Thymus (tissue), 11 donors: Measurements from ENCODE around the gene C12orf43. TPM values are rescaled to one million over a fixed set of nuclear protein-coding genes. Genes with fewer than 3 reads are reported as not detected.

Experiments used
- DNase-seq, 9 donors: peaks; one replicate each; pipeline ENCODE4 v3.0.0-alpha.2; 2013; ENCODE audit warnings: low spot score in 9 of 9, low read depth in 6 of 9, missing footprints in 1 of 9
- H3K27ac ChIP-seq, 2 donors: one replicate each; pipeline ENCODE4 v1.5.1; 2013; ENCODE audit warnings: control low read depth in 1 of 2, low read depth in 1 of 2, low read length in 1 of 2, mild to moderate bottlenecking in 1 of 2, moderate library complexity in 1 of 2
- H3K27me3 ChIP-seq, 2 donors: one replicate each; pipeline ENCODE4 v1.5.1; 2013; ENCODE audit warnings: low read length in 1 of 2; ENCODE audit not compliant: control insufficient read depth in 2 of 2, insufficient read depth in 1 of 2
- H3K36me3 ChIP-seq, 2 donors: one replicate each; pipeline ENCODE4 v1.5.1; 2013; ENCODE audit warnings: low read length in 1 of 2, mild to moderate bottlenecking in 1 of 2, moderate library complexity in 1 of 2; ENCODE audit not compliant: control insufficient read depth in 2 of 2, insufficient read depth in 2 of 2
- H3K4me1 ChIP-seq, 2 donors: one replicate each; pipeline ENCODE4 v1.5.1; 2013; ENCODE audit warnings: low read length in 2 of 2; ENCODE audit not compliant: control insufficient read depth in 2 of 2, insufficient read depth in 2 of 2
- H3K4me3 ChIP-seq, 2 donors: one replicate each; pipeline ENCODE4 v1.5.1; 2013; ENCODE audit warnings: low read length in 2 of 2, control low read depth in 1 of 2, mild to moderate bottlenecking in 1 of 2
- H3K9me3 ChIP-seq, 2 donors: one replicate each; pipeline ENCODE4 v1.5.1; 2013; ENCODE audit warnings: low read length in 1 of 2, mild to moderate bottlenecking in 1 of 2; ENCODE audit not compliant: control insufficient read depth in 2 of 2, insufficient read depth in 1 of 2
- WGBS: extraction: QIAGEN DNeasy Blood & Tissue Kit; methylation state at CpG from one replicate; pipeline ENCODE4 v1.1.7; 2013; 5-methylcytosine and 5-hydroxymethylcytosine counted together
- polyA plus RNA-seq: library from polyadenylated mRNA; stranded (reverse); fragments of 200-250 nt; gene quantifications from one replicate; pipeline ENCODE4 v1.2.3, GENCODE V29; 2013
- total RNA-seq: library from RNA; stranded (reverse); fragments of 120-200 nt; gene quantifications from one replicate; pipeline ENCODE4 v1.2.4, GENCODE V29; 2013
- donor health status: healthy.

The C12orf43 gene
- total and polyA plus RNA-seq, 2 donors, result 10.1 to 10.3 TPM

DNA sequence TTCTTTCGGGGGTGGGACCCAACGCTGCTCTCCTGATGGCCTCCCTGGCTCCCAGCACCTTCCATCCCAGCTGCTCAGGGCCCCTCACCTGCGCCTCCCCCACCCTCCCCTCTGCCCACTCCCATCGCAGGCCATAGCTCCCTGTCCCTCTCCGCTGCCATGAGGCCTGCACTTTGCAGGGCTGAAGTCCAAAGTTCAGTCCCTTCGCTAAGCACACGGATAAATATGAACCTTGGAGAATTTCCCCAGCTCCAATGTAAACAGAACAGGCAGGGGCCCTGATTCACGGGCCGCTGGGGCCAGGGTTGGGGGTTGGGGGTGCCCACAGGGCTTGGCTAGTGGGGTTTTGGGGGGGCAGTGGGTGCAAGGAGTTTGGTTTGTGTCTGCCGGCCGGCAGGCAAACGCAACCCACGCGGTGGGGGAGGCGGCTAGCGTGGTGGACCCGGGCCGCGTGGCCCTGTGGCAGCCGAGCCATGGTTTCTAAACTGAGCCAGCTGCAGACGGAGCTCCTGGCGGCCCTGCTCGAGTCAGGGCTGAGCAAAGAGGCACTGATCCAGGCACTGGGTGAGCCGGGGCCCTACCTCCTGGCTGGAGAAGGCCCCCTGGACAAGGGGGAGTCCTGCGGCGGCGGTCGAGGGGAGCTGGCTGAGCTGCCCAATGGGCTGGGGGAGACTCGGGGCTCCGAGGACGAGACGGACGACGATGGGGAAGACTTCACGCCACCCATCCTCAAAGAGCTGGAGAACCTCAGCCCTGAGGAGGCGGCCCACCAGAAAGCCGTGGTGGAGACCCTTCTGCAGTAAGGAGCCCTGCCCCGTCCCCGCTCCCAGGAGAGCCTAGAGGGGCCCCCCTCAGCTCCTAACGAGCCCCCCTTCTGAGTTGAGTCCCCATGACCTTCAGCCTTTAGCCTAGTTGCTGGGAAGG is 37.7 kb downstream of the C12orf43 start, which contains the start of gene HNF1A:
Gene HNF1A, plus strand, starts transcription at position 248 of the 924 bp plus-strand sequence. Its CDS starts 226 bp downstream, at position 474.
- Histone ChIP-seq H3K27ac (no peak within 1 kb of the TSS), H3K4me1 (no peaks in the 10 kb centered on the region), H3K27me3 (no peaks in the 10 kb centered on the region), H3K4me3 (no peak within 1 kb of the TSS), H3K9me3 (peaks cover 0 to 2% of the 10 kb centered on the region in 2 donors), H3K36me3 (no peaks in the 10 kb centered on the region)
- DNase-seq, result no peak
- whole genome bisulfite sequencing, result 96% methylated on average over 40 of the region's 40 CpGs

DNA sequence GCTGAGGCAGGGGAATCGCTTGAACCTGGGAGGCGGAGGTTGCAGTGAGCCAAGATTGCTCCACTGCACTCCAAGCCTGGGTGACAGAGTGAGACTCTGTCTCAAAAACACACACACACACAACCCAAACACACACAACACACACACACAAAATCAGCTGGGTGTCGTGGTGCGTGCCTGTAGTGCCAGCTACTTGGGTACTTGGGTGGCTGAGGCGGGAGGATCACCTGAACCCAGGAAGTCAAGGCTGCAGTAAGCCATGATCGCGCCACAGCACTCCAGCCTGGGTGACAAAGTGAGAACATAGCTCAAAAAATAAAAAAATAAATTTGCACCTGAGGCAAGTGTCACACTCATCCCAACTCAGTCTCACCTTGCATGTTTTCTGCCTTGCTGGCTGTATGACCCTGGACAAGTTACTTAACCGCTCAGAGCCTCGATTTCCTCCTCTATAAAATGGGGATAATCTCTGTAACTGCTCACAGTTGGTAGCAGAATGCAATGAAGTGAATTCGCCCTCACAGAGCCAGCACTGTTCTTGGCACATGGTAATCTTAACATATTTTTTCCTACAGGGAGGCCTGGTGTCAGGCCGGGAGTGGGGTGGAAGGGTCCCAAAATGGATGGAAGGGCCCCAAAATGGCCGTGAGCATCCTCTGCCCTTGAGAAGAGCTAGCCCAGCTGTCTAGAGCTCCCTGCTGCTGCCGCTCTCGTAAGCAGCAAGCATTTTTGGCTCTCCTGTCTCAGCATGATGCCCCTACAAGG is 38.6 kb downstream of the C12orf43 start:
- Histone ChIP-seq H3K27ac (no peak overlapping the region), H3K4me3 (no peak overlapping the region), H3K4me1 (no peaks in the 10 kb centered on the region), H3K36me3 (no peaks in the 10 kb centered on the region), H3K9me3 (peaks cover 0 to 2% of the 10 kb centered on the region in 2 donors), H3K27me3 (no peaks in the 10 kb centered on the region)
- 96% methylated on average over 14 of the region's 14 CpGs for WGBS
- DNase-seq, result no peak

DNA sequence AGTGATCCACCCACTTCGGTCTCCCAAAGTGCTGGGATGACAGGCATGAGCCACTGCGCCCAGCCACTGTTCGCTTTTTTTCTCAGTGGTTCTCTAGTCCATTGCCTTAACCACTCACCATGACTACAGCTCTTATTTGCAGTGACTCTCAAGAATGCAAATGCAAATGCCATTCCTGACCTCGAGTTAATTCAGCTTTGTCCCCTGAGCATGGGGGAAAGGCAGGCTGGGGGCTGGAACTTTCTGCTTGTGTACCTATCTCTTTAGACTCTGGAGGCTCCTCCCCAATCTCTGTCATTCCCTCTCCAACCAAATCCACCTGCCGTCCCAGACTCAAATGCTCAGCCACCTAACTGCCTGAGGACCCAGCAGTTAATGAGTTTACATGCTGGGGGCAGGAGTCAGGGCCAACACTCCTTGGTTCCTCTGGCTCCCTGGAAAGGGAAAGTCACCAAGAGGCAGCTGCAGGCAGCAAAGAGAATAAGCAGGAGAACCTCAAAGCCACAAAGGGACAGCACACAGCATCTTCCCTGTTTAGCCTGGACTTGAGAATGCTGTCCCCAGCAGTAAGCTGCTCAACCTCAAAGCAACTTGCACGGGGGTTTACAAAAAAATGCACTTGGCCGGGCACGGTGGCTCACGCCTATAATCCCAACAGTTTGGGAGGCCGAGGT is 43.3 kb downstream of the C12orf43 start:
- H3K4me1 ChIP-seq, result peaks cover 0 to 6% of the 10 kb centered on the region in 2 donors
- no peak for DNase-seq
- no peak overlapping the region for H3K4me3 ChIP-seq
- WGBS, result 86% methylated on average over 10 of the region's 10 CpGs
- H3K36me3 ChIP-seq, result no peaks in the 10 kb centered on the region
- no peaks in the 10 kb centered on the region for H3K9me3 ChIP-seq
- H3K27ac ChIP-seq, result no peak overlapping the region
- H3K27me3 ChIP-seq, result no peaks in the 10 kb centered on the region

DNA sequence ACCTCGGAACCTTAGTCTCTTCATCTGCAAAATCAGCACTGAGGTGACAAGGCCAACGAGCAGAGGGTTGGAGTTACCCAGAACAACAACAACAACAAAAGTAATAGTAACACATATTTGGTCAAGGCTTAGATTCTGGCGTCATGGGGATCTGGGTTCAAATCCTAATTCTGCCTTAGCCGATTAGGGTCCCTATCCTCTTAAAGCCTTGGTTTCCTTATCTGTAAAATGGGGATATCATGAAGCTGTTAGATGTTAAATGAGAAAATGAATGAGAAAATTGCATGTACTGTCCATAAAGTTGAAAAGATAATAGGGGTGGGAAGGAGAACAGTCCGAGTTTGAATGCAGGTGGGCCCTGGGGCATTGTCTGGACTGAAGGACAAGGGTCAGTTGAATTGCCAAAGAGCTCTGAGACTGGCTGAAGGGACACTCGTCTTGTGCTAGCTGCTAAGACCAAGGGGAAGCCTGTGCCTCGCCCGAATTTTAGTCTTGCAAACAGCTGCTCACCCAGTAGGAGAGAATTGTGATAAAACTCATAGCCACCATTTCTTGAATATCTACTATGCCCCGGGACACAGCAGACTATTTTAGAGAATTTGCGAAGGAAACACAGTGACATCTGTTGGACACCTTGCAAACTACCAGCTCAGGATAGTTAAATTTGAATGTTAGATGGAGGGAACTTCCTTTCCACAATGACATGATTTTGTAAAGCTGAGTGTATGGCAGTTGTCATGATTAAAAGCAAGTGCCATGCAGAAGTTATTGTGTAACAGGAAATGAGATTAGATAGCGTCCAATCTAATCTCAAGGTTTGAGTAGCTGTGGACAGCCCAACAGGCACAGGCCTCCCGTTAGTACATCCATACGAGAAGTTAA is 44.7 kb downstream of the C12orf43 start:
- peak; percentile 24 to 85 (median 60) for DNase-seq
- Histone ChIP-seq H3K27me3 (no peaks in the 10 kb centered on the region), H3K9me3 (no peaks in the 10 kb centered on the region), H3K4me1 (peaks cover 0 to 6% of the 10 kb centered on the region in 2 donors), H3K27ac (no peak overlapping the region), H3K4me3 (no peak overlapping the region), H3K36me3 (no peaks in the 10 kb centered on the region)
- 46% methylated on average over 13 of the region's 13 CpGs for WGBS

- H3K4me3 ChIP-seq, result no peak overlapping the region
- peaks cover 0 to 6% of the 10 kb centered on the region in 2 donors for H3K4me1 ChIP-seq
- 94% methylated on average over 3 of the region's 3 CpGs for WGBS
- no peak for DNase-seq
- no peak overlapping the region for H3K27ac ChIP-seq
- H3K9me3 ChIP-seq, result no peaks in the 10 kb centered on the region
- no peaks in the 10 kb centered on the region for H3K36me3 ChIP-seq
- no peaks in the 10 kb centered on the region for H3K27me3 ChIP-seq
Measured at GRCh38 chr12:120970310-120970709, 46.0 kb downstream of the C12orf43 start.

DNA sequence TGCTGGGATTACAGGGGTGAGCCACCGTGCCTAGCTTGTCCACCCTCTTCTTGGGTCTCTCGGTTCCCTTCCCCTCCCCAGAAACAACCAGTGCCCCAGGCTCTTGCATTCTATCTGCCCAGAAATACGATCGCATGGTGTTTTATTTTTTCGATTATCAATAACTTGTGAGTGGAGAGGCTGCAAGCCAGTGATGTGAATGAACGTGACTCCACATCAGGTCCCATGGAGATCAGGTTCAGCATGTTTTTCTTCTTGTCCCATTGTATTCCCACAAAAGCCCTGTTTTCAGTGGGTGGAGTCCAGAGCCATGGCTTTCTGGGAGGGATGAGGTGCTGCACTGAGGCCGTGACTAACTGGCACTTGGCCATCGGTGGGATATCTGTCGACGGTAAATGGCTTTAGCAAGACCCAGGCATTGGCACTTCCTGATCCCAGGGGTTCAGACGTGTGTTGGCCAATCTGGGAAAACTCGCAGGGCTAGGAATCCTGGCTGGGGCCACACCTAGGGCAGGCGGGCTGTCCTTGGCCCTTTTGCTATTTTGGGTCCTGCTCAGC is 50.7 kb downstream of the C12orf43 start:
- H3K36me3 ChIP-seq, result no peaks in the 10 kb centered on the region
- no peaks in the 10 kb centered on the region for H3K9me3 ChIP-seq
- H3K27me3 ChIP-seq, result no peaks in the 10 kb centered on the region
- H3K27ac ChIP-seq, result no peak overlapping the region
- no peak for DNase-seq
- WGBS, result 89% methylated on average over 13 of the region's 13 CpGs
- peaks cover 4 to 12% of the 10 kb centered on the region in 2 donors for H3K4me1 ChIP-seq
- H3K4me3 ChIP-seq, result no peak overlapping the region

GRCh38 chr12:120964298-120964697 is 52.0 kb downstream of the C12orf43 start:
- Histone ChIP-seq H3K27ac (no peak overlapping the region), H3K4me3 (no peak overlapping the region), H3K36me3 (no peaks in the 10 kb centered on the region), H3K9me3 (no peaks in the 10 kb centered on the region), H3K4me1 (peaks cover 10 to 24% of the 10 kb centered on the region in 2 donors), H3K27me3 (no peaks in the 10 kb centered on the region)
- DNase-seq, result no peak
- 94% methylated on average over 8 of the region's 8 CpGs for WGBS

DNA sequence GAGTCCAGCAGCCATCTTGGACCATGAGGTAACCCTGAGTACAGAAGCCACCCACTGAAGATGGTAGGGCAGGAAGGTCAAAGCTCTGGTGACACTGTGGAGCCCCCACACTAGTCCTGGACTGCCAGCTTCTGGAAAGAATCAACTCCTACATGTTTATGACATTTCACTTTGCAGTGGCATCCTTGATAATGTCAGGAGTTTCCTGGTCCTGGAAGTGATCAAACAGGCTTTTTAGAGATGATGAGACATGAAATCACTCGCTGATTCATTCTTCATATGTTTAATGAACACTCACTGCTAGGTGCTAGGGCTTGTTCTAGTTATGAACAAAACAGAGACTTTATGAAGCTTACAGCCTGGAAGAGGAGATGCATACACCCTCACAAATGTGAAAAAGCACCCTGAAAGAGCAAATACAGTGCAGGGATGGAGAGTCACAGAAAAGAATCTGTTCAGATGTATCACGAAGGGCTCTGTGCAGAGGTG is 53.7 kb downstream of the C12orf43 start:
- no peak overlapping the region for H3K4me3 ChIP-seq
- peaks cover 15 to 30% of the 10 kb centered on the region in 2 donors for H3K4me1 ChIP-seq
- no peaks in the 10 kb centered on the region for H3K27me3 ChIP-seq
- 96% methylated on average over 2 of the region's 2 CpGs for WGBS
- no peak overlapping the region for H3K27ac ChIP-seq
- no peak for DNase-seq
- no peaks in the 10 kb centered on the region for H3K9me3 ChIP-seq
- no peaks in the 10 kb centered on the region for H3K36me3 ChIP-seq
